ENCODE measurements around the gene CLDN9.

CLDN9 gene

GRCh38 chr16:3012828-3013420 is at the start of gene CLDN9:
Gene CLDN9 (plus strand): TSS chr16:3012923. CDS start chr16:3013363, 440 bp downstream.
- DNase-seq (ENCODE audit: low read depth in 2 of 3, low spot score in 2 of 3) = no peak

- DNase-seq (ENCODE audit: low read depth in 2 of 3, low spot score in 2 of 3) = no peak
Observed at GRCh38 chr16:2963074-2963722, 49.5 kb upstream of the CLDN9 start.

- DNase-seq (ENCODE audit: low read depth in 2 of 3, low spot score in 2 of 3) = no peak
Observed at GRCh38 chr16:2963723-2964474, 48.8 kb upstream of the CLDN9 start, which contains the start of gene KREMEN2. Gene KREMEN2 (plus strand): TSS chr16:2964275. CDS start chr16:2964521, 246 bp downstream.

- peak in 2 of 3 experiments; percentile 41 to 46 for DNase-seq (ENCODE audit: low read depth in 2 of 3, low spot score in 2 of 3)
Observed at GRCh38 chr16:2964475-2965336, 48.0 kb upstream of the CLDN9 start.

- DNase-seq (ENCODE audit: low read depth in 2 of 3, low spot score in 2 of 3) = no peak
Observed at GRCh38 chr16:2966043-2966807, 46.5 kb upstream of the CLDN9 start.

GRCh38 chr16:2966808-2967191 is 45.9 kb upstream of the CLDN9 start:
- no peak for DNase-seq (ENCODE audit: low read depth in 2 of 3, low spot score in 2 of 3)

GRCh38 chr16:2967211-2967631 is 45.5 kb upstream of the CLDN9 start:
- no peak for DNase-seq (ENCODE audit: low read depth in 2 of 3, low spot score in 2 of 3)

GRCh38 chr16:2967721-2968161 is 45.0 kb upstream of the CLDN9 start:
- no peak for DNase-seq (ENCODE audit: low read depth in 2 of 3, low spot score in 2 of 3)

- DNase-seq (ENCODE audit: low read depth in 2 of 3, low spot score in 2 of 3) = no peak
Observed at GRCh38 chr16:2968368-2968737, 44.4 kb upstream of the CLDN9 start.

GRCh38 chr16:2968738-2969544 is 43.8 kb upstream of the CLDN9 start, which contains the start of gene PAQR4:
Gene PAQR4 (plus strand): TSS chr16:2969348. CDS start chr16:2969675, 327 bp downstream.
- peak in 2 of 3 experiments; percentile 57 to 81 for DNase-seq (ENCODE audit: low read depth in 2 of 3, low spot score in 2 of 3)

- peak in 2 of 3 experiments; percentile 63 to 74 for DNase-seq (ENCODE audit: low read depth in 2 of 3, low spot score in 2 of 3)
Observed at GRCh38 chr16:2969545-2970521, 42.9 kb upstream of the CLDN9 start.

- no peak for DNase-seq (ENCODE audit: low read depth in 2 of 3, low spot score in 2 of 3)
Observed at GRCh38 chr16:2970563-2970962, 42.2 kb upstream of the CLDN9 start.

GRCh38 chr16:2971134-2971984 is 41.4 kb upstream of the CLDN9 start:
- no peak for DNase-seq (ENCODE audit: low read depth in 2 of 3, low spot score in 2 of 3)

- no peak for DNase-seq (ENCODE audit: low read depth in 2 of 3, low spot score in 2 of 3)
Observed at GRCh38 chr16:2971985-2972784, 40.5 kb upstream of the CLDN9 start.

- DNase-seq (ENCODE audit: low read depth in 2 of 3, low spot score in 2 of 3) = no peak
Observed at GRCh38 chr16:2973093-2973492, 39.6 kb upstream of the CLDN9 start.

- DNase-seq (ENCODE audit: low read depth in 2 of 3, low spot score in 2 of 3) = no peak
Observed at GRCh38 chr16:2973605-2974318, 39.0 kb upstream of the CLDN9 start.

Data from activated CD8-positive, alpha-beta memory T cell treated with anti-CD3 and anti-CD28 coated beads for 48 hours (primary cell).